GM19397 (cell line): Measurements from ENCODE around the gene BSN.

Experiments used
- ATAC-seq: cut with Tn5 transposase; IDR thresholded peaks from one replicate; pipeline ENCODE4 v1.9.1; 2021; ENCODE audit warnings: mild to moderate bottlenecking, moderate library complexity; ENCODE audit not compliant: unreplicated experiment

The BSN gene

DNA sequence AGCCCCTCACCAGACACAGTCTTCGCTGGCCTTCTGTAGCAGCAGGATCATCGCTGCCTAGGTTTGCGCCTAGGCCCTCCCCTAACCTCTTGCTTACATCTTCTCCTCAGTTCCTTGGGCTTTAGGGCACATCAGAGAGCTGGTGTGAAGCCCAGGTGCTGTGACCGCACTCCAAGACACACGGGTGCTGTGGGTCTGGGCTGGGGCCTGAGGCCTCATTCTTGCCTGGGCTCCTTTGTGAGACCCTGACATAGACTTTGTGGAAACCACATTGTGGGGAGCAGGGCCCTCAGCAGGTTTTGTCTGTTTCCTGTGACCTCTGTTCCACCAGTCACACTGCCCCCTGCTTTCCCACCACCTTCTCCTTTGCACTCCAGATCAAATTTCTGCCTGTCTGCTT lies 157.2 kb downstream of the BSN start:
- no peak for ATAC-seq

DNA sequence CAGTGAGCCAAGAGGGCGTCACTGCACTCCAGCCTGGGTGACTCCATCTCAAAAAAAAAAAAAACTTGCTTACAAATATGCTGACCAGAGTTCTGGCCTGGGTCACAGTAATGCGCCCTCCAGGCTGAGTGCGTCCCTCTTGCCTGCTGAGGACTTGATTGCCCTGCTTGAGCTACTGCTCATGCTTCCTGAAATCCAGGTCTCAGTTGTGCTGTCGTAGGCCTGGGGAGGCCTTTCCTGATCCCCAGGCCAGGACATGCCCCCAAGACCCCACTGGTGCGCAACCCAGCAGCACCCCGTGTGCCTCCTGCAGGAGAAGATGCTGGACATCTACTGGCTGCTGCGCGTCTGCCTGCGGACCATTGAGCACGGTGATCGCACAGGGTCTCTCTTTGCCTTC lies 157.9 kb downstream of the BSN start:
- no peak for ATAC-seq

DNA sequence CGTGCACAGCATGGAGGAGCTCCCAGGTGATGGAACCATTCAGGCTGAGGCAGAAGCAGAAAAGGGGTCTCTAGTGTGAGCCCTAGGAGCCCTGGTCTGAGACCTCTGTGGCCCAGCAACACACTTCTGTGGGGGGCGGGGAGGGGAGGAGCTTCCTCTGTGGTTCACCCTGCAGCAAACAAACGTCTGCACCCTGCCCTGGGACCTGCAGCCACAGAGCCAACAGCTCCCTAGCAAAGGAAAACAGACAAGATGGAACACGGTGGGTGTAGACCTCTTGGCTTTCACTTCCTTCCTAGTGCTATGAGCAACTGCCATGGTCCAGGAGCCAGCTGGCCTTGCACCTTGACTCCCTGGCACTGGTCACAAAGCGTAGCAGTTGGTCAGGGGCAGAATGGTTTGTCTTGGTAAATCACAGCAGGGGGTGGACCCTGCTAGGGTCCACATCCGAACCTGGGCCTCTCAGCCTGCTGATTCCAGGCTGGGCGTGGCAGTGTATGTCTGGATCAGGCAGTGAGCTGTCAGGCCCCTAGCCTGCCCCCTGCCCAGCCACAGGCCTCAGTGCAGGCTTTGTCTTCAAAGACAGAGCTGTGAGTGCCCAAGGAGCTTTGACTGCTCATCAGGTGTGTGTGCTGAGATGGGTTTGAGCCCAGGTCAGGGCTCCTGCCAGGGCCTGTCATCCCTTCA lies 158.5 kb downstream of the BSN start:
- ATAC-seq: no peak

DNA sequence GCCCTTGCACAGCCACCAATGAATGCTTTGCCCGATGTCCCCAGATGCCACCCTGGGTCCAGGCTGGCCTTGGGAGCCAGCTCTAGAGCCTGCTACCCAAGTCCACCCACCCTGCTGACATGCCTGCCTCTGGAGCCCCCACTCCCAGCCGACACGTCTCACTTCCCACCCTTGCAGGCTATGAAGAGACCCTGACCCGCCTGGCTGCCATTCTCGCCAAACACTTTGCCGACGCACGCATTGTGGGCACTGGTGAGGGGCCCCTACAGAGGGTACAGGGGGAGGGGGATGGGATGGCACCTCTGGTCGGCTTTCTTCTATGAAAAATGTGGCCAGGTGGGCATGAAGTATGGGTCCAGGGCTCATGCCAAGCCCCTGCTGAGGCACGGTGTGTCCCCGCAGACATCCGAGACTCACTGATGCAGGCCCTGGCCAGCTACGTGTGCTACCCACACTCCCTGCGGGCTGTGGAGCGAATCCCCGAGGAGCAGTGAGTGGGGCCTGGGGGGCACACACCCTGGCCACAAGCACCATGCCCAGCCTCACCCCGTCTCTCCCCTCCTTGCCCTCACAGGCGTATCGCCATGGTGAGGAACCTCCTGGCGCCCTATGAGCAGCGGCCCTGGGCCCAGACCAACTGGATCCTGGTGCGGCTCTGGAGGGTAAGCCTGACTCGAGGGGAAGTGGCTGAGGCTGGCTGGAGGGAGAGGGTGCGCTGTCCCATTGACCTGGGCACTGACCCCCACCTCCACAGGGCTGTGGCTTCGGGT lies 159.2 kb downstream of the BSN start:
- ATAC-seq: no peak

DNA sequence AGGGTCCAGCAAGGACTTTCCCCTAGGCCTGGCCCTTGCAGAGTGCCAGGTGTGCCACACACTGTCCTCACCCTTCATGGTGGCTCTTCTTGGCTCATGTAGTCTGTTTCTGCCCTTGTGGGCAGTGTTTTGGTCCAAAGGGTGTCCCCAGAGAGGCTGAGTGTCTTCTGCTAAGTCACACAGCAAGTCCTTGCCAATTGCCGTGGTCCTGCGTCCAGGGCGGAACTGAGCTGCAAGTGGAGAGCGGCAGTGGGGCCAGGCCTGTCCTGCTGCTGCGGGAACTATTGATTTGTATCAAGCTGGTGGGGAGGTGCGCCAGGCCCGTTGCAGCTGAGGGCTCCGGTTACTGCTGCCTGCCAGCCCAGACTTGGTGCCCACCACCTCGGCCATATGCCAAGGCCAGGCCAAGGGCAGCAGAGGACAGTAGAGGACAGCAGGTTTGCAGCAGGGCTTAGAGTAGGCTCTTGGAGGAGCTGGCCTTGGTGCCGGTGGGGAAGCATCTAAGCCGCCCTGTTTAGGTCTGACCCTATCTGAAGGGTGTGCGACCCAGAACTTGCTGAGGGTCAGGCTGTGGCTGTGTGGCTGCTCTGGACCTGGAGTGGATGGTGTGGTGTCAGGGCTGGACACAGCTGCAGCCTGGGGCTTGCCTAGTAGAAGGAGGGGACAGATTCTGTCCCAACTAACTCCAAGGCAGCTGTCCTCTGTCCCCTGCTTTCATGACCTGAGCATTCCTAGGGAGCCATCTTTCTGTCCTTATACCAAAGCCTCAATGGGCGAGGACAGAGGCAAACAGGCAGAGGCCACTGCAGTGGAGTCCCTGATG lies 160.7 kb downstream of the BSN start:
- ATAC-seq: no peak

DNA sequence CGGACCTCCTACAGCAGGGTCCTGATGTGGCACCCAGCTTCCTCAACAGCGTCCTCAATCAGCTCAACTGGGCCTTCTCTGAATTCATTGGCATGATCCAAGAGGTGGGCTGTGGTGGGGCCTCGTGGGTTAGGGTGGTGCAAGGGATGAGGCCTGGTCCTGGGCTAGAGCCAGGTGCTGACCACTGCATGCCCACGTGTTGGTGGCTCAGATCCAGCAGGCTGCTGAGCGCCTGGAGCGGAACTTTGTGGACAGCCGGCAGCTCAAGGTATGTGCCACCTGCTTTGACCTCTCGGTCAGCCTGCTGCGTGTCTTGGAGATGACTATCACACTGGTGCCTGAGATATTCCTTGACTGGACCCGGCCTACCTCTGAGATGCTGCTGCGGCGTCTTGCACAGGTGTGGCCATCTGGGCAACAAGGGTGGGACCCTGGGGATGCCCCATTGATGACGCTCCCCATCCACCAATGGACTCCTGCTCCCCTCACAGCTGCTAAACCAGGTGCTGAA lies 161.4 kb downstream of the BSN start:
- ATAC-seq: no peak

DNA sequence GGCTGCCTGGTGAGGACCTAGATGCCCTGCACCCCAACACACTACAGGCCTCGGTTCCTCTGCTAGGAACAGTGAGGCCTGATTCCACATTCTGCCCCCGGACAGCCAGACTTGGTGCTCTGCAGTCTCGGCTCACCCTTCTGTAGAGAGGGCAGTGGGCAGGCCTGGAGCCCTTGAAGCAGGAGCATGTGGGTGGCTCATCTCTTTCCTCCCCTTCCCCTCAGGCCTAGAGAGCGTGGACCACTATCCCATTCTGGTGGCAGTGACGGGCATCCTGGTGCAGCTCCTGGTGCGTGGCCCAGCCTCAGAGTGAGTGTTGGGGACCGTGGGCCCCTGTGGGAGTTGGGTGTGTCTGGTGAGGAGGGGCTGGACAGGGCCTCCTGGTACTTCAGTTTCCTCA lies 161.9 kb downstream of the BSN start:
- no peak for ATAC-seq

DNA sequence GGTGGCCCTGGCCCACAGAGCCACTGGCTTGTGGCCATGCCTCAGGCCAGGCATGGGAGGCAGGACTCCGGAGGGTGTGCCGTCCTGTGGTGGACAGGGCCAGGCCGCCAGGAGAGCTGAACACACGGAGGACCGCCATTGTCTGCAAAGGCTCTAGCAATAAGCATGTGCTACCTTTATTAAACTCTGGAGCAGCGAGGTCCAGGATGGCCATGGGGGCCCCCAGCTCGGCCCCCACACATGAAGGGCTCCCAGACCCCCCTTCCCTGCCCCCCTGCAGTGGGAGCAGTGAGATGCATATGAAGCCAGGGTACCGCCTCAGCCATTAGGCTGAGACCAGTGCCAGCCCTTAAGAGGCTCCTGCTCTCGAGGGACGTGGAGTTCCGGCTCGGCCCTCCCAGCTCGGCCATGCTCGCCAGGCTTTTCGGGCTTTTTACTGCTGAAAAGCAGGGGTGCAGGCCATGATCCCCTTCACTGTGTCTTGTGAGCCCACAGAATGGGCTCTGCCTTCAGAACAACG lies 162.5 kb downstream of the BSN start:
- ATAC-seq: no peak

DNA sequence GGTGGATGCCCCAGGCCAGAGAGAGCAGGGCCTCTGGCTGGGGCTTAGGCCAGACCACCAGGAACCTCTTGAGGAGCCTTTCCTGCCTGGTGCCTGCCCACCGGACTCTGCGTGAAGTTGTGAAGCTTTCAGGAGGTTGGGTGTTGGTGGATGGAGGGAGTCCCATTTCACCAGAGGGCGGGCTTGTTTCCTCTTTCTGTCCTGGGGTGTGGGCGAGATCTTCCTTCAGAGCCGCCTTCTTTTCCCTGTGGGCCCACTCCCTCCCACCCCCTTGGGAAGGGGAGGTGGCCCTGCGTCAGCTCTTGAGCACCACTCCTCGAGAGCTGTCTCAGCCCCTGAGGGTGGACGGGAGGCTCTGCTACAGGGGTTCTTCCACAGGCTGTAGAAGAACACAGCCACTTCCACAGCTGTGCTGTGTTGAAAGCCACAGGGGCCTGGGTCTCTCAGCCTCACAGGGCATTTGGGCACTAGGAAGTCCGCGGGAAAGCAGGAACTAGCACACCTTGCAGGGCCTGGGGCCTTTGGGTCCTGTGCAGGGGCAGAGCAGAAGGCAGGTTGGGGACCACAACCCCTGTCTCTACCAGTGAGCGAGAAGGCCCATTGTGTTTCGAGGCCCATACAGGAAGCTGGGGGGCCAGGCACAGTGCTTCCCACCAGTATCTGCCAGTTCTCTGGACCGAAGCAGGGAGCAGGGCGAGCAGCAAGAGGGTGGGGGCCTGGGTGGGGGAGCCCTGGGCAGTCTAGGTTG lies 163.1 kb downstream of the BSN start:
- no peak for ATAC-seq

DNA sequence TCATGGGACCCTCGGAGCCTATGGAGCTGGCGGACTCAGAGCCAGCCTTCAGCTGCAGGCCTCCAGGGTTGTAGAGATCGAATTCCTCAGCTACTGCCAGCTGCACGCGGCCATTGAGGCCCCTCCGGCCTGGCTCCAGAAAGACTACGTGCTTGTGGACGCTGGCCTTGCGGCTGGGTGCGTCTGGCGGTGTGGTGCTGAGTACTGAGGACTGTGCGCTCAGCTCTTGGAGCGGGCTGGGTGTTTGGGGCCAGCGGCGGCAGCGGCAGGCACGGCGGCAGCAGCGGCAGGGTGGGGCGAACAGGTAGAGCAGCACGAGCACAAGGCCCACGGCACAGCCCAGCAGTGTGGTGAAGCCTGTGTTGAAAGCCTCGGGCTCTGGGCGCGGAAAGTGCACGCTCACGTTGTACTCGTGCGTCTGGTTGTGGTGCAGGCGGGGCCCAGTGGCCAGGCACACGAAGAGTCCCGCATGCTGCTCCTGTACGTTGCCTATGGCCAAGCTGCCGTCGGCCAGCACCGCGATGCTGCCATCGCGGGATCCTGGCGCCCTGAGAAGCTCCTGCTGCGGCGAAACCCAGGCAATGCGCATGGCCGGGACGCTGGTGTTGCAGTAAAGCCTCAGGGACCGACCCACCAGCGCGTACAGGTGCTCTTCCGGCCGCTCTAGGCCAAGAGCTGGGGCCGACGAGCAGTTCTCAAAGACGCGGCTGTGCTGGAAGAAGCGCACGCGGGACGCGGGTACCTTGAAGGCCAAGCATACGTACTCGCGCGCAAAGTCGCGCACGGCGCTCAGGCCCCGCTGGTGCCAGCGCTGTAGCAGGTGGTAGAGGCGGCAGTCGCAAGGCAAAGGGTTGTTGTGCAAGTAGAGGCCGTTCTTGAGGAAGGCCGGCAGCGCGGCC lies 163.9 kb downstream of the BSN start:
- ATAC-seq: no peak

DNA sequence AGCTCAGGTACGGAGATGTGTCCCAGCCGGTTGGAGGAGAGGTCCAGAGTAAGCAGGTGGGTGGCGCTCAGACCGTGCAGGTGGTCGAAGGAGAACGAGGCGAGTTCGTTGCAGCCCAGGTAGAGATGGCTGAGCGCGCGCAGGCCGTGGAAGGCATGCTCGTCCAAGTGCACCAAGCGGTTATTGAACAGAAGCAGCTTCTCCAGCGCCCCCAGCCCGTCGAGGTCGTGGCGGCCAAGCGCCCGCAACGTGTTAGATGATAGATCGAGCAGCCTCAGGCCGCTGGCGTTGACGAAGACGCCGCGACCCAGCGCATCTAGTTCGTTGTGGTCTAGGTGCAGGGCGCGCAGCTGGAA lies 164.6 kb downstream of the BSN start:
- ATAC-seq: no peak

DNA sequence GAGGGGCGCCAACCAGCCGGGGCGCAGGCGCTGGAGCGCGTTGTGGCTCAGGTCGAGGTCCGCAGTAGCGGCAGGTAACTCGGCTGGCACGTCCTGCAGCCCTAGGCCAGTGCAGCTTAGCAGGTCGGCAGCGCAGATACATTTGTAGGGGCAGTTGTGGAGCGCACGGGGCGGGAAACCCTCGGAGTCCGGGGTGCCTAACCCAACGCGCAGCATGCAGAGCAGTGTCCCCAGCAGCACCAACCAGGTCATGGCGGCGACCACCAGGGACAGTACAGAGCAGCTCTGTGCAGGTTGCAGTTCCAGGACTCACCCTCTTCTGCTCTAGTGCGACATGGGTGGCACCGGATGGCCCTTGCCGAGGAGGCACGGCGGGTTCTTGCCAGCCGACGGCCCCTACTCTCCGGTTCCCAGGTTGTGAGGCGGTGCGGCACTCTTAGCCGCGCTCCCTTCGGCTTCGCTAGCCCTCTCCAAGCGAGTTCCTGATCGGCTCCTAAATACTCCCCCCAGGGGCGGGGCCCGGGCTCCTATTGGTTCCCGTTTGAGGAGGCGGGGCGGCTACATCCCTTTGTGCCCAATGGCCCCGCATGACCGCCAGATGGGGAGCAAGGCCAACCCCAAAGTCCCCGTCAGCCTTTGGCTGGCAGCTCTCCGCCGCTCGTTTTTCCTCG lies 165.1 kb downstream of the BSN start, which contains the start of gene AMIGO3:
AMIGO3 (minus strand) TSS at position 471 of the 671 bp plus-strand sequence; CDS start at position 252, 219 bp downstream.
- peak; percentile 33 for ATAC-seq
